HG03060 (cell line): ENCODE data around the gene EIF4ENIF1.
A peak's percentile ranks its signal among the peaks of the same experiment; 100 is the strongest.
"Not testable (repeated sequence)": the region's sequence is repeated elsewhere in the genome, so short reads cannot be mapped to it uniquely, and the experiment has no call there.

Experiments used
- ATAC-seq: cut with Tn5 transposase; IDR thresholded peaks from one replicate; pipeline ENCODE4 v1.9.1; 2021; ENCODE audit warnings: low read depth, moderate number of reproducible peaks; ENCODE audit not compliant: unreplicated experiment

EIF4ENIF1 gene

GRCh38 chr22:31493355-31493754 lies 3.7 kb upstream of the EIF4ENIF1 start:
- ATAC-seq: not testable (repeated sequence)

- ATAC-seq: no peak
Measured at GRCh38 chr22:31492151-31492550, 2.5 kb upstream of the EIF4ENIF1 start.

- no peak for ATAC-seq
Measured at GRCh38 chr22:31491218-31491962, 1.7 kb upstream of the EIF4ENIF1 start.

- peak; percentile 68 for ATAC-seq
Measured at GRCh38 chr22:31490496-31490925, 869 bp upstream of the EIF4ENIF1 start.

GRCh38 chr22:31488988-31489617 lies 539 bp downstream of the EIF4ENIF1 start:
- ATAC-seq: no peak

GRCh38 chr22:31488346-31488883 lies 1.2 kb downstream of the EIF4ENIF1 start:
- no peak for ATAC-seq

GRCh38 chr22:31486951-31487350 lies 2.7 kb downstream of the EIF4ENIF1 start:
- no peak for ATAC-seq

GRCh38 chr22:31486369-31486768 lies 3.3 kb downstream of the EIF4ENIF1 start:
- not testable (repeated sequence) for ATAC-seq

- not testable (repeated sequence) for ATAC-seq
Measured at GRCh38 chr22:31482470-31482869, 7.2 kb downstream of the EIF4ENIF1 start.

GRCh38 chr22:31481129-31481528 lies 8.5 kb downstream of the EIF4ENIF1 start:
- no peak for ATAC-seq

- no peak for ATAC-seq
Measured at GRCh38 chr22:31477329-31477728, 12.3 kb downstream of the EIF4ENIF1 start.

GRCh38 chr22:31475800-31476199 lies 13.8 kb downstream of the EIF4ENIF1 start:
- no peak for ATAC-seq

GRCh38 chr22:31474743-31475142 lies 14.9 kb downstream of the EIF4ENIF1 start:
- no peak for ATAC-seq

- ATAC-seq: no peak
Measured at GRCh38 chr22:31465307-31465706, 24.3 kb downstream of the EIF4ENIF1 start.

- no peak for ATAC-seq
Measured at GRCh38 chr22:31461699-31462098, 27.9 kb downstream of the EIF4ENIF1 start.

GRCh38 chr22:31451709-31452571 lies 37.7 kb downstream of the EIF4ENIF1 start:
- no peak for ATAC-seq

- no peak for ATAC-seq
Measured at GRCh38 chr22:31449506-31449905, 40.1 kb downstream of the EIF4ENIF1 start.

- no peak for ATAC-seq
Measured at GRCh38 chr22:31448382-31448781, 41.3 kb downstream of the EIF4ENIF1 start.

- ATAC-seq: no peak
Measured at GRCh38 chr22:31447337-31447736, 42.3 kb downstream of the EIF4ENIF1 start.

- no peak for ATAC-seq
Measured at GRCh38 chr22:31446767-31447166, 42.9 kb downstream of the EIF4ENIF1 start.

GRCh38 chr22:31446208-31446607 lies 43.4 kb downstream of the EIF4ENIF1 start:
- ATAC-seq: no peak
